ENCODE results near the gene LGI2.

DNA sequence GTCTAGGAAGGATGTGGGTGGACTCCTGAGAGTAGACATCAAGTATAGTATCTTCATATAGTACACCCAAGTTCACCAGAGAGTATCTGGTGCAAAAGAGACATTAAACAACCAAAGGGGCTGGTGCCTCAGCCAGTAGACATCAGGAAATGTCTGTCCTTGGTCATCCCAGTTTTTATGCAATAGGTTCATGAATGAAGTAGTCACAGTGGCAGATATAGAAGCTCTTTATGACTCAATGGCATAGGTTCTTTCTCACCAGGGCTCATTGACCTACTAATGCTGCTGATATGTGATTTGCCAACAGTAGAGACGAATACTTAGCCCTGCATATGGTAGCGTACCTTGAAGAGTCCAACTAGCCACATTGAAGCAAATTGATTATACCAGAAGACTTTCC is 72.9 kb downstream of the LGI2 start:
- TF ChIP-seq EZH2 (IDR thresholded peaks at IDR 0.05; ENCODE audit: low read length): no peak
- TF ChIP-seq, protein P1, sequence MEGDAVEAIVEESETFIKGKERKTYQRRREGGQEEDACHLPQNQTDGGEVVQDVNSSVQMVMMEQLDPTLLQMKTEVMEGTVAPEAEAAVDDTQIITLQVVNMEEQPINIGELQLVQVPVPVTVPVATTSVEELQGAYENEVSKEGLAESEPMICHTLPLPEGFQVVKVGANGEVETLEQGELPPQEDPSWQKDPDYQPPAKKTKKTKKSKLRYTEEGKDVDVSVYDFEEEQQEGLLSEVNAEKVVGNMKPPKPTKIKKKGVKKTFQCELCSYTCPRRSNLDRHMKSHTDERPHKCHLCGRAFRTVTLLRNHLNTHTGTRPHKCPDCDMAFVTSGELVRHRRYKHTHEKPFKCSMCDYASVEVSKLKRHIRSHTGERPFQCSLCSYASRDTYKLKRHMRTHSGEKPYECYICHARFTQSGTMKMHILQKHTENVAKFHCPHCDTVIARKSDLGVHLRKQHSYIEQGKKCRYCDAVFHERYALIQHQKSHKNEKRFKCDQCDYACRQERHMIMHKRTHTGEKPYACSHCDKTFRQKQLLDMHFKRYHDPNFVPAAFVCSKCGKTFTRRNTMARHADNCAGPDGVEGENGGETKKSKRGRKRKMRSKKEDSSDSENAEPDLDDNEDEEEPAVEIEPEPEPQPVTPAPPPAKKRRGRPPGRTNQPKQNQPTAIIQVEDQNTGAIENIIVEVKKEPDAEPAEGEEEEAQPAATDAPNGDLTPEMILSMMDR (optimal IDR thresholded peaks at IDR 0.05 in 1 of 3, IDR thresholded peaks at IDR 0.05 in 1 of 3, conservative IDR thresholded peaks at IDR 0.05 in 1 of 3; ENCODE audit: extremely low read depth in 1 of 3, insufficient read depth in 2 of 3, low read length in 3 of 3): no peak
